Mucosa of descending colon (tissue), 3 donors: ENCODE measurements around the gene PLPP2. TPM values are rescaled to one million over a fixed set of nuclear protein-coding genes. Genes with fewer than 3 reads are reported as not detected.

Experiments
- ATAC-seq: fragments of 200-7000 bp; cut with Tn5 transposase; one replicate; pipeline ENCODE4 v1.9.1; 2020; ENCODE audit warnings: mild to moderate bottlenecking, moderate library complexity
- DNase-seq, 3 donors: peaks; one replicate each; pipeline ENCODE4 v3.0.0-alpha.2; 2020
- H3K36me3 ChIP-seq: fragments of 200-600 bp; one replicate; pipeline ENCODE4 v1.8.0; 2021; ENCODE audit warnings: low read depth, mild to moderate bottlenecking
- H3K4me1 ChIP-seq: fragments of 200-600 bp; one replicate; pipeline ENCODE4 v1.8.0; 2021; ENCODE audit warnings: low read depth, mild to moderate bottlenecking
- H3K4me3 ChIP-seq: fragments of 200-600 bp; one replicate; pipeline ENCODE4 v1.8.0; 2021; ENCODE audit warnings: mild to moderate bottlenecking
- H3K9me3 ChIP-seq: fragments of 200-600 bp; one replicate; pipeline ENCODE4 v1.8.0; 2021; ENCODE audit warnings: mild to moderate bottlenecking
- CTCF ChIP-seq: fragments of 200-600 bp; IDR thresholded peaks from one replicate; pipeline ENCODE4 v1.8.0; 2022; ENCODE audit warnings: antibody characterized with exemption, mild to moderate bottlenecking
- intact Hi-C, 2 donors: fragments of 100-400 bp; cut with DNase I in 1 of 2; cut with micrococcal nuclease in 1 of 2; formaldehyde crosslinking; loops; one replicate each; pipeline versions ENCODE4 v1.11.0 to v1.11.1; 2022; cut with DNase I, micrococcal nuclease
- total RNA-seq, 3 donors: library from RNA; stranded (reverse); fragmentation: NEBNext Ultra II Directional in 2 of 3; extraction: Animal tissue kit (Norgen Biotek cat#: 25700) in 2 of 3; gene quantifications; one replicate each; pipeline versions ENCODE4 v1.2.1 to v1.2.4, GENCODE V29; 2021 to 2023
- donor health status: DM: no; HTN: no; CAD: no; lungs with moderate emphysema.
- donor health status: DM: no; HTN: no; CAD: no.
- donor health status: DM: no; HTN: yes; CAD: no.

The PLPP2 gene
- total RNA-seq, 3 donors from 2014 or later, result 41.9 to 107 (median 75.4) TPM

- Histone ChIP-seq H3K4me1 (no peaks in the 10 kb centered on the region), H3K9me3 (peaks cover 11% of the 10 kb centered on the region), H3K36me3 (peaks cover 6% of the 10 kb centered on the region), H3K4me3 (no peak overlapping the region)
- TF ChIP-seq CTCF, result no peak
- no peak for ATAC-seq
- no peak for DNase-seq
- intact Hi-C loops, result no loop called here
Observed at GRCh38 chr19:324716-325115, 33.5 kb upstream of the PLPP2 start.

- TF ChIP-seq CTCF, result no peak
- H3K36me3 ChIP-seq, result peaks cover 6% of the 10 kb centered on the region
- no peaks in the 10 kb centered on the region for H3K9me3 ChIP-seq
- intact Hi-C loops, result no loop called here
- no peak overlapping the region for H3K4me3 ChIP-seq
- DNase-seq, result peak in 1 of 3 donors; percentile 18
- H3K4me1 ChIP-seq, result no peaks in the 10 kb centered on the region
- ATAC-seq, result no peak
Observed at GRCh38 chr19:322616-323015, 31.4 kb upstream of the PLPP2 start.

- Histone ChIP-seq H3K4me3 (no peak overlapping the region), H3K4me1 (no peaks in the 10 kb centered on the region), H3K9me3 (no peaks in the 10 kb centered on the region), H3K36me3 (no peaks in the 10 kb centered on the region)
- no peak for TF ChIP-seq CTCF
- no peak for ATAC-seq
- intact Hi-C loops, result no loop called here
- no peak for DNase-seq
Observed at GRCh38 chr19:318509-318774, 27.2 kb upstream of the PLPP2 start.

GRCh38 chr19:317710-318508 lies 26.7 kb upstream of the PLPP2 start:
- intact Hi-C loops, result no loop called here
- Histone ChIP-seq H3K4me3 (no peak overlapping the region), H3K9me3 (no peaks in the 10 kb centered on the region), H3K36me3 (no peaks in the 10 kb centered on the region), H3K4me1 (no peaks in the 10 kb centered on the region)
- peak in 1 of 3 donors; percentile 1 for DNase-seq
- no peak for ATAC-seq
- TF ChIP-seq CTCF, result no peak

- Histone ChIP-seq H3K36me3 (no peaks in the 10 kb centered on the region), H3K9me3 (no peaks in the 10 kb centered on the region), H3K4me1 (no peaks in the 10 kb centered on the region), H3K4me3 (no peak overlapping the region)
- intact Hi-C loops, result no loop called here
- ATAC-seq (no peak), DNase-seq (no peak)
- no peak for TF ChIP-seq CTCF
Observed at GRCh38 chr19:315811-316210, 24.6 kb upstream of the PLPP2 start.
